Medulla oblongata (tissue), 1 donor: ENCODE data around the gene CD47.

Experiments
- DNase-seq: peaks from one replicate; pipeline ENCODE4 v3.0.0-alpha.2; 2015; ENCODE audit errors: extremely low spot score

CD47 gene

GRCh38 chr3:108090701-108091497, at the start of gene CD47:
CD47 (minus strand) TSS chr3:108091031; CDS start chr3:108090908, 123 bp downstream.
- peak; percentile 92 for DNase-seq

DNA sequence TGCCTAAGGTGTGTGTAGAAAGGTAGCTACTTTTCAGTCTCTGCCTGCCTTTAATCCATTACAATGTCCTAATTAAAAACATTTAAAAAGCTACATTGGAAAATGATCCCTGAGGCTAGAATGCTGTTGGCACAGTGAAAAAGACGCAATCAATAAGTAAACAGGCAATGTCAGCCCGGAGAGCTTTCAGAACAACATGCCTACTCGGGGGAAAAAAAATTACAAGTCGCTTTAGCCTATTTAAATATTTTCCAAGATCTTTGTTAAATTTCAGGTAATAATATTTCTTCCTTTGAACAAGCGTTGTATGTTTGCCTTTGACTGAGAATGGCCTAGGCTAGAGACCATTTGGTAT, 46.6 kb upstream of the CD47 start:
- DNase-seq, result no peak

DNA sequence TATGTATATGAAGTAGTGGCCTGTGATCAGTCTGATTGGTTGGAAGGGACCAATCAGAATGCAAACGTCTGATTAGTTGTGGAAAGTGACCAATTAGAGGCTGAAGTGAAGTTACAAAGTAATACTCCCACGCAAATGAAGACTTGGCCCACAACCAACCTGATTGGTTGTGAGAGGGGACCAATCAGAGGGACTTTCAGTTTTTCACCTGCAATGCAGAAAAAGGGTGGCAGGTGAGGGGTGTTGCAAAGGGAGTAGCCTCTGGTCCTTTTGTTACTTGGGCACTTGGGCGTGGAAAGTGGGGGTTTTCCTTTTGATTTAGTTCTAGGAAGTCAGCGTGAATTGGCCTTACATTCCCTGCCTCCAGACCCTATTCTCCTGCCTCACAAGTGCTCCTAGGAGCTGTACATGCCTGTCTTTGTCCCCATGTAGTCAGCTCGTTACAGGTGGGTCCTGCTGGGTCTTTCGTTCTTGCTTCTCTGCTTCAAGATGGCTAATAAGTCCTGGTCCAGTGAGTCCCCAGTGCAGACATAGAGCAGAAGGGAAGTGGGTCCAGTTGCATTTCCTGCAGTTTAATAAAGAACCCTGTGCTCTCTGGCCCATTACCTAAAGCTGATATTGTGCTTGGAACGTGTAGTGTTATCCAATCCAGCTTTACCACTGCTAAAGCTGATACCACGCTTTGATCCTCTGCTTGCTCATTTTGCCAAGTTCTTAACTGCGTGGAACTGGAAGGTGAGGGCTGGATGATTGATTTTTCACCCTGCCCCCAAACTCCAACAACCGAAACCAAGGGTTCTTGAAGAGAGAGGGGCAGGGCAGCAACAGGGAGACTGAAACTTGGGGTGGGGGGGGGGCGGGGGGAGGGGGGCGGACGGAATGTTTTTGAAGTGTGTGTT, 46.0 kb upstream of the CD47 start:
- no peak for DNase-seq

- no peak for DNase-seq
Measured at GRCh38 chr3:108134555-108134880, 43.7 kb upstream of the CD47 start.

DNA sequence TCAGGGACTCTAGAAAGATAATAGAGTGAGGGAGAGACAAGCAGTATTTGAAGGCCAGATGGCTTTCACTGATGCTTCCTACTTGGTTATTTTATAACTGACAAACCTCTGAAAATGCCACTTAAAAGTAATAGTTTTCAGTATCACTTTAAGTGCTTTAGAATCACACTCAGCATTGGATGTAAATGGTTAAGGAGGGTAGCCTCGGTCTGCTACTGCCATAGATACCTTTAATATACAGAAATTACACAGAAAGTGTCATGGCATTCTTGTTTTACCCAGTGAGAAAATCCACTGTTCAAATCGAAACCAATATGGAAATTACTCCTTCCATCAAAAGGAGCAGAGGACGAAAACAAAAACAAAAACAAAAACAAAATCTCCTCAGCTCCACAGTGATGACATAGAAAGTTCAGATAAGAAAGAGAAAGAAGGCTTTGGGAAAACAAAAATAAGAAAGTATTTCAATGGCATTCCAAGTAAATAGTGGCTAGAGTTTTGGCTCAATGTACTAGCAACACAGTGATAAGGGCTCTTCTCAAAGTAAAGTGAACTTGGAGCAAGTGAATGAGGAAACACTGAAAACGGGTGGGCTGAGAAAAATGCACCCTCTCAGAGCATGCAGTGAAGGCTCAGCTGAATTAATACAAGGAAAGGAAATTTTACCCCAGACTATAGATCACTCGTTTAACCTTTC, 43.2 kb upstream of the CD47 start:
- DNase-seq, result no peak

DNA sequence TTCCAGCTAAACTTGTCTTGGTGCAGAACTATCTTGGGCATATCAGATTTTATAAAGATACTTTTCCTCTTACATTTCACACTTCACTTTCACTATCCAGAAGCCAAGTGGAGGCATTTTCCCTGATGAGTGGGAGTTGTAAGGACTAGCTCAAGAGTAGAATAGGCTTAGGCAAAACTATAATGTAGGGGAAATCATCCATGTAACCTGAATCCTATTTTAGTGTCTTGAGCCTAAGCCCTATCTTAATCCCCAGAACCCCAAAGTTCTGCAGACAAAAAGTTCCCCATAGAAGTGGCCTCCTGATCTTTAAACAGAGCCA, 42.2 kb upstream of the CD47 start:
- DNase-seq, result no peak

GRCh38 chr3:108131475-108132134, 40.8 kb upstream of the CD47 start:
- DNase-seq, result no peak

GRCh38 chr3:108130701-108131474, 40.1 kb upstream of the CD47 start:
- DNase-seq, result no peak

DNA sequence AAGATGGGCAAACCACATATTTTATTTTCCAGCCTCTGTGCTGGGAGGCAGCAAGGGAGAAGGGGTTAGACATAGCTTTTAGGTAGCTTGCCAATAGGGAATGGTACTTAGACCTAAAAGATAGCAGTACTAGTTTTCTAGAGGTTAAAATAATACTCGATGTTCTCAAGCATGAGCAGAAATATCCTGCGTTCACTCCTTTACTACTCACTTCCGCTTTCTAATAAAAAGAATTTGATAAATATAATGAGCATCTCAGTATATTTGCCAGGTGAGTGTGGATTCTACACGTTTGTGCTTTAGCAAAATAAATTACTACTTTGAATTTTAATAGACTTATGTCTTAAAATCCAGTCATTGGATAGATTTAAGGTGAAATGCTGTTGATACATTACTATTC, 39.4 kb upstream of the CD47 start:
- no peak for DNase-seq

DNA sequence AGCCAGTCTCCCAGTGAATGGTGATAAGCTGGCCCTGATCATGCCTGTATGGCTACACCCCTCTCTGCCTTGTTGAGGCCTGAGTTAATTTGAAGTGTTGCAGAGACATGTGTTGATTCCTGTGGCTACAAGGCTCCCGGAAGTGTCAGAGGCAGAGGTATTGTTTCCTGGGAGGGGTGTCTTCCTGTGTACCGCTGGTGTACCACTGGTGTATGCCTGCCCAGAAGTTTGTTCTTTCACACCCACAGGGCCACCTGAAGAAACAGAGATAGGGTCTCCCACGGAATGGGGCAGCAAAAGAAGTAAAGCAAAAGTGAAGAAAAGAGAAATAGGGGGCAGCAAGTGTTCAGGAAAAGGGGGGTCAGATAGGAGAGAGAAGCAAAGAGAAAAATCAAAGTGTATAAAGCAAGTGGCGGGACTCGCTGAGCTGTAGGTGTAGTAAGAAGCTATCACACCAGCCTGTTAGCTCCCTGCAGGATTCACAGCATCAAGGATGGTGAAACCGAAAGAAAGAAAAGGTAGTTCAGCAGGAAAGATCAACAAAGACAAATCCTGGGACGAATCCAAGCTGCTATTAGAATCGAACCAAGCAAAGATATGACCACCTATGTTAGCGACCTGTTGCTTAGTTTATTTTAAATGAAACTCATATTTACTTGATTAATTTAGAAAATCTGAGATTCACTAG, 36.6 kb upstream of the CD47 start:
- no peak for DNase-seq

- DNase-seq, result no peak
Measured at GRCh38 chr3:108126348-108126747, 35.5 kb upstream of the CD47 start.

DNA sequence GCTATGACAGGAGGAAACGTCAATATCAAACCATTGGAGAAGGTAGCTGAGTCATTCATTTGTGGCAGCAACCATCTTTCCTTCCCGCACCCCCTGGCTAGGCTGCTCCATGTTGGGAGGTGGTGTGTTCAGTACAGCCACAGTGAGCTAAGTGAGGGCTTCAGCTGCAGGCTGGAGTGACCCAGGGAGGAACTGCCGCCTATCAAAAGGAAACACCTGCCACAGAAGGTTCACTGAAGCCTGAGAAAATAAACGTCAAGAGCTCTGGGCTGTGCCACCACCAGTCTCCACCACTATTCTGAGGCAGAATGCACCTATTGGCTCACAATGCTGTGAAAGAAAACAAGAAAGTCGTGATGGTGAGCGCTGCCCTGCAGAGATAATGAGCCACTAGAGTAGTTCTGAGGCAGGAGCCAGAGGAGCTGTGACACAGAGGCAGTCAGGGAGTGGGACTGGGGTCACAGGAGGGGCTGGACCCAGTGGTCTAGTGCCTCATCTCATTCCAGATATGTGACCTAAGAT, 34.8 kb upstream of the CD47 start:
- DNase-seq, result no peak

GRCh38 chr3:108125153-108125543, 34.3 kb upstream of the CD47 start:
- DNase-seq, result no peak

- DNase-seq, result peak; percentile 82
Measured at GRCh38 chr3:108124337-108125152, 33.7 kb upstream of the CD47 start.

GRCh38 chr3:108123326-108123725, 32.5 kb upstream of the CD47 start:
- DNase-seq, result peak; percentile 34

- DNase-seq, result no peak
Measured at GRCh38 chr3:108122276-108122675, 31.4 kb upstream of the CD47 start.

- no peak for DNase-seq
Measured at GRCh38 chr3:108119398-108120104, 28.7 kb upstream of the CD47 start.

GRCh38 chr3:108118038-108118768, 27.4 kb upstream of the CD47 start:
- DNase-seq, result no peak
